Testis (tissue), 3 donors: ENCODE results near the gene ACVRL1. TPM values are rescaled to one million over a fixed set of nuclear protein-coding genes. Genes with fewer than 3 reads are reported as not detected.

Source experiments
- DNase-seq: peaks from one replicate; pipeline ENCODE4 v3.0.0-alpha.2; 2019
- H3K27ac ChIP-seq, 2 donors: fragments of 200-600 bp; sonication (generic); one replicate each; pipeline ENCODE4 v1.5.1; 2019
- H3K27me3 ChIP-seq: fragments of 200-600 bp; sonication (generic); one replicate; pipeline ENCODE4 v1.5.1; 2019
- H3K36me3 ChIP-seq: fragments of 200-600 bp; sonication (generic); one replicate; pipeline ENCODE4 v1.5.1; 2017; ENCODE audit warnings: low read depth; ENCODE audit errors: missing control alignments
- H3K4me1 ChIP-seq: fragments of 200-600 bp; sonication (generic); one replicate; pipeline ENCODE4 v1.5.1; 2019
- H3K4me3 ChIP-seq, 2 donors: fragments of 200-600 bp; sonication (generic); one replicate each; pipeline ENCODE4 v1.5.1; 2017 to 2019
- H3K9me3 ChIP-seq: fragments of 200-600 bp; sonication (generic); one replicate; pipeline ENCODE4 v1.5.1; 2017
- POLR2A ChIP-seq: fragments of 450-650 bp; IDR thresholded peaks from one replicate; pipeline ENCODE4 v1.6.1; 2017; ENCODE audit warnings: antibody characterized with exemption, mild to moderate bottlenecking, moderate library complexity
- WGBS, 2 donors: methylation state at CpG; one replicate each; pipeline ENCODE4 v1.1.5; 2018; 5-methylcytosine and 5-hydroxymethylcytosine counted together
- intact Hi-C: fragments of 100-400 bp; cut with DNase I; formaldehyde crosslinking; loops from one replicate; pipeline ENCODE4 v1.15.1; 2023; ENCODE audit warnings: low total_unique reads
- polyA plus RNA-seq: library from polyadenylated mRNA; stranded (reverse); fragments of 350-450 nt; fragmentation: Illumina TruSeq; extraction: RNeasy Lipid Tissue Mini Kit (QIAGEN cat#74804); gene quantifications from one replicate; pipeline ENCODE4 v1.2.3, GENCODE V29; 2014; ENCODE audit warnings: low read depth, low replicate concordance; ENCODE audit not compliant: insufficient read depth
- total RNA-seq, 2 donors: library from RNA; depleted of rRNA; stranded (reverse); fragments of >200 nt; gene quantifications; one replicate each; pipeline ENCODE4 v1.2.3, GENCODE V29; 2016
- TF ChIP-seq, protein P1 (sequence below), 3 experiments: fragments of 450-650 bp in 2 of 3; fragments of 200-600 bp in 1 of 3; sonication (generic) in 1 of 3; IDR thresholded peaks; one replicate each; pipeline ENCODE4 v1.5.1; 2016 to 2019; ENCODE audit warnings: antibody characterized with exemption in 3 of 3, mild to moderate bottlenecking in 2 of 3, moderate library complexity in 1 of 3

ACVRL1 gene
- total and polyA plus RNA-seq, 3 donors from 2014 or later = 9.1 to 9.9 (median 9.5) TPM

DNA sequence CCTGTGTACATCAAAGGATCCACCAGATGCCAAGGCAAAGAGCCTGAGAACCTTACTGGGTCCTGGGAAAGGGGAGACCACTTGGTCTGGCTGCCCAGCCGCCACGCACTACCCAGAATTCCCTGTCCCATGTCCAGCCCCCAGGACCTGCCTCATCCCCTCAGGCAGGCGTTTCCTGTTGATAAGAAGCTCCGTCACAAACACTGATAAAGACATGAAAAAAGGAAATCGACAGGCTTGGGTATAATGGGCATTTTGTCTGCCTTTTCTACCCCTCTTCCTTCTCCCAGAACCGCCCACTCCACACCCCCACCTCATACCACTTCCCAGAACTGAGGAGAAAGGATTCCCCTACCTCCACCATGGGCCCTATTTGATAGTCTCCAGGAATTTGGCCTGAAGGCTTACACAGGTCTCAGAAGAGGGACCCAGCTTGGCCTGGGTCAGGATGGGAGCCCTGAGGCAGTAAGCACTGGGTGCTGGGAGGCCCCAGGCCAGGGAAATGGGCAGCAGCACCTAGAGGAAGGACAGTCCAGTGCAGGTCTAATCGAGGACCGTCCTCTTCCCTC, 18.8 kb downstream of the ACVRL1 start:
- H3K27me3 ChIP-seq = no peaks in the 10 kb centered on the region
- no peak overlapping the region for H3K27ac ChIP-seq
- intact Hi-C loops = no loop called here
- 66 to 82% methylated on average over 8 of the region's 8 CpGs for WGBS, 2 donors
- peaks cover 10% of the 10 kb centered on the region for H3K4me1 ChIP-seq
- DNase-seq = no peak
- no peaks in the 10 kb centered on the region for H3K9me3 ChIP-seq
- no peaks in the 10 kb centered on the region for H3K36me3 ChIP-seq
- no peak overlapping the region for H3K4me3 ChIP-seq
- TF ChIP-seq POLR2A = no peak
- TF ChIP-seq, protein P1, sequence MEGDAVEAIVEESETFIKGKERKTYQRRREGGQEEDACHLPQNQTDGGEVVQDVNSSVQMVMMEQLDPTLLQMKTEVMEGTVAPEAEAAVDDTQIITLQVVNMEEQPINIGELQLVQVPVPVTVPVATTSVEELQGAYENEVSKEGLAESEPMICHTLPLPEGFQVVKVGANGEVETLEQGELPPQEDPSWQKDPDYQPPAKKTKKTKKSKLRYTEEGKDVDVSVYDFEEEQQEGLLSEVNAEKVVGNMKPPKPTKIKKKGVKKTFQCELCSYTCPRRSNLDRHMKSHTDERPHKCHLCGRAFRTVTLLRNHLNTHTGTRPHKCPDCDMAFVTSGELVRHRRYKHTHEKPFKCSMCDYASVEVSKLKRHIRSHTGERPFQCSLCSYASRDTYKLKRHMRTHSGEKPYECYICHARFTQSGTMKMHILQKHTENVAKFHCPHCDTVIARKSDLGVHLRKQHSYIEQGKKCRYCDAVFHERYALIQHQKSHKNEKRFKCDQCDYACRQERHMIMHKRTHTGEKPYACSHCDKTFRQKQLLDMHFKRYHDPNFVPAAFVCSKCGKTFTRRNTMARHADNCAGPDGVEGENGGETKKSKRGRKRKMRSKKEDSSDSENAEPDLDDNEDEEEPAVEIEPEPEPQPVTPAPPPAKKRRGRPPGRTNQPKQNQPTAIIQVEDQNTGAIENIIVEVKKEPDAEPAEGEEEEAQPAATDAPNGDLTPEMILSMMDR (IDR thresholded peaks at IDR 0.05) = no peak

DNA sequence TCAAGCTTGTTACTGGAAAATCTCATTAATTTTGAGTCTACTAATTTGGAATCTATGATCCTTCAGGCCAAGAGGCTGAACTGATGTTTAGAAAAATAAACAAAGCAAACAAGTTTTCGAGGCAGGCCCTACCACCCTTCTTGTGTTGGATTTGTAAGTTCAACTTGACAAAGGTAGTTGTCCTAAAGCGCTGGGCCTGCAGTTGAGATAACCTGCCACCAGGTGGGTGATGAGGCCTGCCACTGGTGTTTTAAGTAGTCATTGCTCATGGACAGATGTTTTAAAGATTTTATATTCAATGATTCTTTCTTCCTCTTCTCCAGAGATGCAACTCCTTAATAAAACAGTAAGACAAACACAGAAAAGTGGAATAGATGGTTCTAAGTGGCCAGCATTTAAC, 19.4 kb downstream of the ACVRL1 start:
- WGBS, 2 donors = 92 to 98% methylated on average over 2 of the region's 2 CpGs
- TF ChIP-seq POLR2A = no peak
- TF ChIP-seq, protein P1 (IDR thresholded peaks at IDR 0.05) = no peak
- intact Hi-C loops = no loop called here
- H3K36me3 ChIP-seq = no peaks in the 10 kb centered on the region
- H3K9me3 ChIP-seq = no peaks in the 10 kb centered on the region
- H3K27me3 ChIP-seq = no peaks in the 10 kb centered on the region
- no peak overlapping the region for H3K4me3 ChIP-seq
- H3K4me1 ChIP-seq = peaks cover 10% of the 10 kb centered on the region
- H3K27ac ChIP-seq = no peak overlapping the region
- no peak for DNase-seq

DNA sequence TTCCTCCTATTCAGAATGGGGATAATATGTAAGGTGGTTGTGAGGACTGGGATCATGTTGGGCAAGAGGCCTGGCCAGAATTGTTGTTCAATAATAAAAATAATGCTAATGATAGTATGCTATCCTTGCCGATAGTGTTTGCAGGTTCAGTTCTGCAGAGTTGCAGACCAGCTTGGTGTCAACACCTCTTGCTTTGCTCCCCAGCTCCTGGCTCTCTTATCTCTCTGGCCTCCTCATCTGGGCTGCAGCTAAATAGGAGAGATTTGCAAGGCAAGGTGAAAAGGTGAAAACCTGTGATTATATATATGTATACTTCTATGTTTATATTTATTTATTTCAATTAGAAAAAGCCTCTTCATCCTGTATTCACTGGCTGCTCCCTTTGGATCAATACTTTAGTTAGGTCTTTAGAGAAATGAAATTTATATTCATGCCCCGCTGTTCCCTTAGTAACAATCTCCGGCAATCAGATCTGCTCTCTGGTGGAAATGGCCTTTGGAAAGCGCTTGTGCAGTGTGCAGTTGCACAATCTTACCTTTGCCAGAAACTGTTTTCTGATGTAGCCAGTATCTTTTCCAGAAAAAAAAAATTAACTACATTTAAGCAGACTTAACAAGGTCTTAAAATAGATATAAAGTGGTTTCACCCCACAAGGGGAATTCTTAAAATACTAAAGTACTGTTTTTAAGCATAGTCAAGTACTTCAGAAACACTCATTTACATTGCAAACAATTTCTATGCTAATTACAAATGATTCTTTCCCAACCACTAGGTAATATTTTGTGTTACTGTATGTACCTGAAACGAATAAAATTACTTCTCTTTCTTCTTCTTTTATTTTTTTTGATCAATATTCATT, 25.1 kb downstream of the ACVRL1 start:
- intact Hi-C loops = no loop called here
- WGBS, 2 donors = 83 to 86% methylated on average over 5 of the region's 5 CpGs
- no peak for DNase-seq
- Histone ChIP-seq H3K4me1 (no peaks in the 10 kb centered on the region), H3K27ac (no peak overlapping the region), H3K9me3 (no peaks in the 10 kb centered on the region), H3K36me3 (no peaks in the 10 kb centered on the region), H3K27me3 (no peaks in the 10 kb centered on the region), H3K4me3 (no peak overlapping the region)
- TF ChIP-seq POLR2A = no peak
- TF ChIP-seq, protein P1 (IDR thresholded peaks at IDR 0.05) = no peak

DNA sequence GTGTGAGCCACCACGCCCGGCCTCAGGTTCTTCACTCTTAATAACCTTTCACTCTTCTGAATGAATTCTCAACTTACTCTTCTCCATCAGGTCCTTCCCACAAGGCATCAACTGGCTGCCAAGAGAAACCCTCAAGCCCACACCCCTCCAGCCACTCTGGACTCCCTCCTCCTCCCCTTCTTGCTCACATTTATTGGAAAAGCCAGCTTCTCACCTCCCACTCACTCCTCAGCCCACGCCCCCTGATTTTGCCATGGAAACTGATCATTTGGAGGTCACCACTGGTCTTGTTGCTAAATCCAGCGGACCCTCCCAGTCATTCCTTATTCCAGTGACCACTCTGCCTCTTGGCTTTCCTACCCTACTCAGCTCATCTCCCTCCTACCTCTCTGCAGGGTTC, 26.8 kb downstream of the ACVRL1 start:
- DNase-seq = no peak
- WGBS, 2 donors = 89 to 96% methylated on average over 4 of the region's 4 CpGs
- intact Hi-C loops = no loop called here

More for the DNA sequence above, 26.8 kb downstream of the ACVRL1 start:
- H3K36me3 ChIP-seq = no peaks in the 10 kb centered on the region
- H3K27ac ChIP-seq = no peak overlapping the region
- no peaks in the 10 kb centered on the region for H3K4me1 ChIP-seq
- H3K27me3 ChIP-seq = no peaks in the 10 kb centered on the region
- H3K9me3 ChIP-seq = no peaks in the 10 kb centered on the region
- TF ChIP-seq POLR2A = no peak
- TF ChIP-seq, protein P1 (IDR thresholded peaks at IDR 0.05) = no peak
- no peak overlapping the region for H3K4me3 ChIP-seq
